ENCODE results near the gene RUFY3. TPM values are rescaled to one million over a fixed set of nuclear protein-coding genes. Genes with fewer than 3 reads are reported as not detected.
"Not testable (repeated sequence)": the region's sequence is repeated elsewhere in the genome, so short reads cannot be mapped to it uniquely, and the experiment has no call there.

Gene RUFY3
- total RNA-seq, 1 donor from 2014 or later, result 43.2 TPM

DNA sequence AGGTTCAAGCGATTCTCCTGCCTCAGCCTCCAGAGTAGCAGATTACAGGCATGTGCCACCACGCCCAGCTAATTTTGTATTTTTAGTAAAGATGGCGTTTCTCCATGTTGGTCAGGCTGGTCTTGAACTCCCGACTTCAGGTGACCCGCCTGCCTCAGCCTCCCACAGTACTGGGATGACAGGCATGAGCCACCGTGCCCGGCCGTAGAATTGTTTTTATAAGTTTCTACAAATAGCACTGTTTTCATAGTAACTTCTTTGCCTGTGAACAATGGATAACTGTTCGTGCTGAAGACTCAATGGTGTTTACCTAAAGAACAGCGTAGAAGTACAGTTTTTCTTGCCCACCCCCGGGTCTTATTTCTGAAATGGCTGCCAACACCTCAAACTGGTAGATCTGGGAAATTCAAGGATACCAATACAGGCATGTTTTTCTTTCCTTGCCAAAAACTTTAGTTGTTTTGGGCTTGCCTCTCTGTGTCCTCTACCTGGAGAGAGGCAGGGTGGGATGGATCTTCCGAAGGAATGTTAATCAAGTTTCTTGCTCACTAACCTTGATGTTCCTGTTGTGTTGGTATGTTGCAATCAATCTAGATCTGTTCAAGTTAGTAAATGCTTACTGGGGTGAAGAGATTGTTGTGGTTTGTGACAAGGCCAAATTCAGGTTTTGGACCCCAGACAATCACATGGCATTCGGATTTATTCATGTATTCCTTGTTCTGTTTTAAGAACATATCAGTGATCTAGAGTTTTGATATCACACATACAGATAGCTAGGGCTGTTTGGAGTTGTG is 2.8 kb upstream of the RUFY3 start:
- no peak for FAIRE-seq
- TF ChIP-seq, protein P1, sequence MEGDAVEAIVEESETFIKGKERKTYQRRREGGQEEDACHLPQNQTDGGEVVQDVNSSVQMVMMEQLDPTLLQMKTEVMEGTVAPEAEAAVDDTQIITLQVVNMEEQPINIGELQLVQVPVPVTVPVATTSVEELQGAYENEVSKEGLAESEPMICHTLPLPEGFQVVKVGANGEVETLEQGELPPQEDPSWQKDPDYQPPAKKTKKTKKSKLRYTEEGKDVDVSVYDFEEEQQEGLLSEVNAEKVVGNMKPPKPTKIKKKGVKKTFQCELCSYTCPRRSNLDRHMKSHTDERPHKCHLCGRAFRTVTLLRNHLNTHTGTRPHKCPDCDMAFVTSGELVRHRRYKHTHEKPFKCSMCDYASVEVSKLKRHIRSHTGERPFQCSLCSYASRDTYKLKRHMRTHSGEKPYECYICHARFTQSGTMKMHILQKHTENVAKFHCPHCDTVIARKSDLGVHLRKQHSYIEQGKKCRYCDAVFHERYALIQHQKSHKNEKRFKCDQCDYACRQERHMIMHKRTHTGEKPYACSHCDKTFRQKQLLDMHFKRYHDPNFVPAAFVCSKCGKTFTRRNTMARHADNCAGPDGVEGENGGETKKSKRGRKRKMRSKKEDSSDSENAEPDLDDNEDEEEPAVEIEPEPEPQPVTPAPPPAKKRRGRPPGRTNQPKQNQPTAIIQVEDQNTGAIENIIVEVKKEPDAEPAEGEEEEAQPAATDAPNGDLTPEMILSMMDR (IDR thresholded peaks at IDR 0.05; ENCODE audit: insufficient read depth, low read length, severe bottlenecking), result no peak

DNA sequence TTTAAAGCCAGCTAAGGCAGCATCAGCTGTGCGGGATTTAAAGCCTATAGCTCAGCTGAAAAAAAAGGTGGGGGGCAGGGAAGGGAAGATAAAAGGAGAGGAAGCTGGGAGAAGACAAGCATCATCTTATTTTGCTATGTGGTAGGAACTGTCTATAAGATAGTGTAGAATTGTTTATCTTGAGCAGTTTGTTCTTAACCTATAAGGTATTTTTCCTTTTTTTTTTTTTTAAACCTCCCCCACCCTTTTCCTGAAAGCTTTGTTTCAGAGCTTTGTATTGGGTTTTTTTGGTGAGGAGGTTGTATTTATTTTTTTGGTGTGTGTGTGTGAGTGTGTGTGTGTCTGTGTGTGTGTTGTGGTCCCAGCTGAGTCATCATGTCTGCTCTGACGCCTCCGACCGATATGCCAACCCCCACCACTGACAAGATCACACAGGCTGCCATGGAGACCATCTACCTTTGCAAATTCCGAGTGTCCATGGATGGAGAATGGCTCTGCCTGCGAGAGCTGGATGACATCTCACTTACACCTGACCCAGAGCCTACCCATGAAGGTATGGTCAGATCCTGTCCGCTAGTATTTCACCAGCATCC is 531 bp downstream of the RUFY3 start:
- Histone ChIP-seq H3K36me3 (ENCODE audit: control insufficient read depth, insufficient read depth, low read length) (no peaks in the 10 kb centered on the region), H3K4me3 (ENCODE audit: low read depth, low read length) (no peak overlapping the region), H3K27me3 (ENCODE audit: control insufficient read depth, insufficient read depth, low read length) (no peaks in the 10 kb centered on the region)
- DNase-seq (ENCODE audit: low read depth) (no peak), FAIRE-seq (peak; percentile 75)
- TF ChIP-seq, protein P1 (IDR thresholded peaks at IDR 0.05; ENCODE audit: insufficient read depth, low read length, severe bottlenecking), result no peak

More for the DNA sequence above, 2.8 kb upstream of the RUFY3 start:
- no peaks in the 10 kb centered on the region for H3K27me3 ChIP-seq (ENCODE audit: control insufficient read depth, insufficient read depth, low read length)
- no peak overlapping the region for H3K4me3 ChIP-seq (ENCODE audit: low read depth, low read length)
- H3K36me3 ChIP-seq (ENCODE audit: control insufficient read depth, insufficient read depth, low read length), result no peaks in the 10 kb centered on the region
- DNase-seq (ENCODE audit: low read depth), result peak; percentile 83

DNA sequence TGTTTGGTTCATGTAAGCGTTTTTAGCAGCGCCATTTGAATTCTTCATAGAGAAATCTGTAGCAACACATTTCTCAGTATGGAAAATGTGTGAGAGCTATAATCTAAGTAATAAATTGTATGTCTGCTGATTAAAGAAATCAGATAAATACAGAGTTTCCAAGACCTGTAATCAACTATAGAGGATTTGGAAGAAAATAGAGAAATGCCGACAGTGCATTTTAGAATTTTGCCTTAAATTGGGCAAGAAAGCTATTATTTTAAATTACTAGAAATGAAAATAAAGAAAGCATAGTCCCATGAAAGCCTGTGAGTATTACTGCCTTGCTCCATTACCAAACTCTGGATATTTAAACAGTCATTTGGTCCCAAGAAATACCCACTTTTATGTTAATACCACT is 2.7 kb downstream of the RUFY3 start:
- Histone ChIP-seq H3K4me3 (ENCODE audit: low read depth, low read length) (no peak overlapping the region), H3K36me3 (ENCODE audit: control insufficient read depth, insufficient read depth, low read length) (no peaks in the 10 kb centered on the region)
- TF ChIP-seq, protein P1 (IDR thresholded peaks at IDR 0.05; ENCODE audit: insufficient read depth, low read length, severe bottlenecking), result no peak

DNA sequence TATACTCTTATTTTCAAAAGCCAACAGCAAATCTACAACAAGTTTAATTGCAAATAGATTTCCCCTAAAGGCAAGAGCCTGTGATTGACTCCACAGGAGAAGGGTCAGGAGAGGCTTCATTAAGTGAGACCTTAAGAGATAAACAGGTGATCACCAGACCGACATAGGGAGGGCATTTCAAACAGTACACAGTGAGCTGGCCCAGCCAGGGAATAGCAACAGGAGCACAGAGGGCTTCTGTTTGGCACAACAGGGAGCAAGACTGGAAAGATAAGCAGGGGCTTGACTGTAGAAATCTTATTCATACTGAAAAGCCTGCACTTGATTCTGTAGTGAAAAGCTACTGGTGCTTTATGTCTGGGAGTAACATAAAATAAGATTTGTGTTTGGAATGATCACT is 3.9 kb downstream of the RUFY3 start:
- no peaks in the 10 kb centered on the region for H3K27me3 ChIP-seq (ENCODE audit: control insufficient read depth, insufficient read depth, low read length)
- FAIRE-seq, result no peak
- TF ChIP-seq, protein P1 (IDR thresholded peaks at IDR 0.05; ENCODE audit: insufficient read depth, low read length, severe bottlenecking), result no peak

More for the DNA sequence above, 2.7 kb downstream of the RUFY3 start:
- no peak for FAIRE-seq
- no peaks in the 10 kb centered on the region for H3K27me3 ChIP-seq (ENCODE audit: control insufficient read depth, insufficient read depth, low read length)
- DNase-seq (ENCODE audit: low read depth), result no peak

DNA sequence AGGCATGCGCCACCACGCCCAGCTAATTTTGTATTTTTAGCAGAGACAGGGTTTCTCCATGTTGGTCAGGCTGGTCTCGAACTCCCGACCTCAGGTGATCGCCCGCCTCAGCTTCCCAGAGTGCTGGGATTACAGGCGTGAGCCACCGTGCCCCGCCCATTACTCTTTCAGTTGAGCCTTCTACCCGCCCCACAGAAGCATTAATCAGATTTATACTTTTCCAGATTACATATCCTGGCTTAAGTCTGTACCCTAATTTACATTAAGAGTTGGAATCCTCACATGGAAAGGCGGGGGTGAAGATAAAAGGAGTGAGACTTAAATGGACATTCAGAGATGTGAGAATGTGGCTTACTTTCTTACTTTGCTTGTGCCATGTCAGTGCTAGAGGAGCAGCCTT is 4.8 kb downstream of the RUFY3 start:
- H3K36me3 ChIP-seq (ENCODE audit: control insufficient read depth, insufficient read depth, low read length); DNase-seq (ENCODE audit: low read depth); H3K27me3 ChIP-seq (ENCODE audit: control insufficient read depth, insufficient read depth, low read length); FAIRE-seq; H3K4me3 ChIP-seq (ENCODE audit: low read depth, low read length): not testable (repeated sequence)

More for the DNA sequence above, 3.9 kb downstream of the RUFY3 start:
- Histone ChIP-seq H3K4me3 (ENCODE audit: low read depth, low read length) (no peak overlapping the region), H3K36me3 (ENCODE audit: control insufficient read depth, insufficient read depth, low read length) (no peaks in the 10 kb centered on the region)
- DNase-seq (ENCODE audit: low read depth), result no peak

DNA sequence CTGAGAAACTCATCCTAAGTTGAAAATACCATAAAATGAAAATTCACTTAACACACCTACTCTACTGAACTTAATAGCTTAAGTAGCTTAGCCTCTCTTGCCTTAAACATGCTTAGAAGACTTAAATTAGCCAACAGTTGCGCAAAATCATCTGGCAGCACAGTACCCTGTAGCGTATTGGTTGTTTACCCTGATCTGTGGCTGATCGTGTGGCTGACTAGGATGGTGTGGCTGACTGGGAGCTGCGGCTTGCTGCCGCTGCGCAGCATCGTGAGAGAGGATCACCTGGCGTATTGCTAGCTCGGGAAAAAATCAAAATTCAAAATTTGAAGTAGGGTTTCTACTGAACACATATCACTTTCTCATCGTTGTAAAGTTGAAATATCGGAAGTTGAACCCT is 6.3 kb downstream of the RUFY3 start:
- H3K4me3 ChIP-seq (ENCODE audit: low read depth, low read length), result no peak overlapping the region
- FAIRE-seq (no peak), DNase-seq (ENCODE audit: low read depth) (no peak)
- no peaks in the 10 kb centered on the region for H3K36me3 ChIP-seq (ENCODE audit: control insufficient read depth, insufficient read depth, low read length)
- TF ChIP-seq, protein P1 (IDR thresholded peaks at IDR 0.05; ENCODE audit: insufficient read depth, low read length, severe bottlenecking), result no peak
- no peaks in the 10 kb centered on the region for H3K27me3 ChIP-seq (ENCODE audit: control insufficient read depth, insufficient read depth, low read length)

DNA sequence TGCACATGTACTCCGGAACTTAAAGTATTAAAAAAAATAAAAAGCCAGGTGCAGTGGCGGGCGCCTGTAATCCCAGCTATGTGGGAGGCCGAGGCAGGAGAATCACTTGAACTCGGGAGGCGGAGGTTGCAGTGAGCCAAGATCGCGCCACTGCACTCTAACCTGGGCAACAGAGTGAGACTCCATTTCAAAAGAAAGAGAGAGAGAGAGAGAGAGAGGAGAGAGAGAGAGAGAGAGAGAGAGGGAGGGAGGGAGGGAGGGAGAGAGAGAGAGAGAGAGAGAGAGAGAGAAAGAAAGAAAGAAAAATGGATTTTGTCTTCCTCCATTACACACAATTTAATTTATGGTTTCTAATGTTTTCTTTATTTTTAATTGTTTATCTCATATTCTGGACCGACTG is 11.1 kb downstream of the RUFY3 start:
- FAIRE-seq; H3K36me3 ChIP-seq (ENCODE audit: control insufficient read depth, insufficient read depth, low read length); H3K4me3 ChIP-seq (ENCODE audit: low read depth, low read length); H3K27me3 ChIP-seq (ENCODE audit: control insufficient read depth, insufficient read depth, low read length); DNase-seq (ENCODE audit: low read depth): not testable (repeated sequence)
